A673 (cell line): ENCODE results near the gene TMEM221. TPM values are rescaled to one million over a fixed set of nuclear protein-coding genes. Genes with fewer than 3 reads are reported as not detected.

Experiments used
- BruUV-seq: library from RNA; stranded (reverse); fragments of 400-500 nt; replicated peaks from 2 replicates; lab custom pipeline; 2021; lab: Mats Ljungman, UMichigan
- CTCF ChIA-PET: fragments of 300-600 bp; sonication (Branson Sonifier 250); formaldehyde crosslinking; loops from one replicate; lab custom pipeline; 2022; ENCODE audit warnings: antibody characterized with exemption; lab: Charles Lee
- POLR2A ChIA-PET: fragments of 300-600 bp; sonication (Branson Sonifier 250); formaldehyde crosslinking; loops from one replicate; lab custom pipeline; 2022; ENCODE audit warnings: antibody characterized with exemption; ENCODE audit not compliant: low non-redundant PET; lab: Charles Lee
- DNase-seq: peaks from one replicate; pipeline ENCODE4 v3.0.0-alpha.2; 2015; ENCODE audit warnings: low spot score
- H3K27ac ChIP-seq: fragments of 200-600 bp; sonication (generic); 2 replicates; pipeline ENCODE4 v1.5.1; 2016; ENCODE audit warnings: mixed run types, low read depth, mild to moderate bottlenecking, mixed read lengths, antibody characterized with exemption, low read length; ENCODE audit not compliant: poor library complexity, severe bottlenecking
- H3K27me3 ChIP-seq: fragments of 200-600 bp; sonication (generic); replicated peaks from 2 replicates; pipeline ENCODE4 v1.6.1; 2017; ENCODE audit warnings: mixed run types, low read depth, mild to moderate bottlenecking, mixed read lengths, antibody characterized with exemption, low read length; ENCODE audit not compliant: insufficient read depth, poor library complexity
- H3K36me3 ChIP-seq: fragments of 200-600 bp; sonication (generic); 2 replicates; pipeline ENCODE4 v1.6.1; 2016; ENCODE audit warnings: mixed run types, mild to moderate bottlenecking, mixed read lengths, antibody characterized with exemption, low read length; ENCODE audit not compliant: insufficient read depth, poor library complexity, severe bottlenecking
- H3K4me1 ChIP-seq: fragments of 200-600 bp; sonication (generic); 2 replicates; pipeline ENCODE4 v1.6.1; 2017; ENCODE audit warnings: mixed run types, mild to moderate bottlenecking, mixed read lengths, antibody characterized with exemption, low read length; ENCODE audit not compliant: insufficient read depth, poor library complexity, severe bottlenecking
- H3K4me3 ChIP-seq: fragments of 200-600 bp; sonication (generic); 2 replicates; pipeline ENCODE4 v1.5.1; 2016; ENCODE audit warnings: low read depth, mixed run types, mild to moderate bottlenecking, mixed read lengths, low read length; ENCODE audit not compliant: poor library complexity, severe bottlenecking
- H3K9me3 ChIP-seq: fragments of 200-600 bp; sonication (generic); 2 replicates; pipeline ENCODE4 v1.6.1; 2016; ENCODE audit warnings: mixed run types, low read depth, mild to moderate bottlenecking, mixed read lengths, antibody characterized with exemption, low read length; ENCODE audit not compliant: poor library complexity, severe bottlenecking
- CTCF ChIP-seq: fragments of 300-800, 200-600 bp; sonication (generic); conservative IDR thresholded peaks from 2 replicates; pipeline ENCODE4 v1.5.1; 2017; ENCODE audit warnings: low read depth, mild to moderate bottlenecking, antibody characterized with exemption, low read length, moderate library complexity, mixed read lengths
- EZH2 ChIP-seq: fragments of 200-600 bp; sonication (generic); IDR thresholded peaks from 2 replicates; pipeline ENCODE4 v1.6.1; 2017; ENCODE audit warnings: borderline replicate concordance, low read depth, mild to moderate bottlenecking, mixed read lengths, antibody characterized with exemption, low read length; ENCODE audit not compliant: poor library complexity, severe bottlenecking
- intact Hi-C: fragments of 100-400 bp; cut with micrococcal nuclease; formaldehyde crosslinking; loops from one replicate; pipeline ENCODE4 v1.10.0; 2022; ENCODE audit not compliant: unreplicated experiment
- total RNA-seq: library from RNA; stranded (reverse); gene quantifications from 2 replicates; pipeline ENCODE4 v1.2.3, GENCODE V29; 2021

TMEM221 gene
- total RNA-seq, 1 experiment from 2014 or later = not detected

GRCh38 chr19:17496337-17496997 is 48.0 kb upstream of the TMEM221 start:
- peaks cover 14% of the 10 kb centered on the region for H3K4me1 ChIP-seq
- BruUV-seq = no TSS peak
- intact Hi-C loops = no loop called here
- no peaks in the 10 kb centered on the region for H3K9me3 ChIP-seq
- peak; percentile 99 for TF ChIP-seq CTCF
- TF ChIP-seq EZH2 = no peak
- H3K36me3 ChIP-seq = peaks cover 6% of the 10 kb centered on the region
- H3K27me3 ChIP-seq = no peaks in the 10 kb centered on the region
- ChIA-PET CTCF (interaction anchor here (0.5 to 1.2 kb wide), 10 partner anchors 12 to 363 kb away, joined by 3 to 6 read pairs (median 4); partner anchors contain the start of genes PGLS and RPL18A), POLR2A (no interaction called here)
- peak; percentile 82 for DNase-seq
- no peak overlapping the region for H3K27ac ChIP-seq
- H3K4me3 ChIP-seq = no peak overlapping the region

GRCh38 chr19:17495639-17496296 is 47.3 kb upstream of the TMEM221 start:
- intact Hi-C loops = no loop called here
- no peaks in the 10 kb centered on the region for H3K27me3 ChIP-seq
- no TSS peak for BruUV-seq
- H3K9me3 ChIP-seq = no peaks in the 10 kb centered on the region
- H3K4me3 ChIP-seq = no peak overlapping the region
- H3K4me1 ChIP-seq = peaks cover 14% of the 10 kb centered on the region
- TF ChIP-seq EZH2 (no peak), CTCF (no peak)
- peaks cover under 1% of the 10 kb centered on the region for H3K36me3 ChIP-seq
- no peak for DNase-seq
- ChIA-PET POLR2A (no interaction called here), CTCF (interaction anchor here (0.5 to 1.2 kb wide), 7 partner anchors 15 to 364 kb away, joined by 3 to 6 read pairs (median 3); partner anchors contain the start of genes PGLS and RPL18A)
- no peak overlapping the region for H3K27ac ChIP-seq

- intact Hi-C loops = no loop called here
- Histone ChIP-seq H3K9me3 (no peaks in the 10 kb centered on the region), H3K4me3 (no peak overlapping the region), H3K4me1 (no peaks in the 10 kb centered on the region), H3K36me3 (no peaks in the 10 kb centered on the region), H3K27me3 (no peaks in the 10 kb centered on the region), H3K27ac (no peak overlapping the region)
- TF ChIP-seq CTCF (no peak), EZH2 (no peak)
- CTCF ChIA-PET = interaction anchor here (0.7 kb wide), 1 partner anchor 106 kb away, joined by 6 read pairs; no protein-coding TSS in a partner anchor
- no peak for DNase-seq
- POLR2A ChIA-PET = no interaction called here
- no TSS peak for BruUV-seq
Measured at GRCh38 chr19:17491287-17491686, 42.8 kb upstream of the TMEM221 start.
